ENCODE measurements around the gene LIMK2.

DNA sequence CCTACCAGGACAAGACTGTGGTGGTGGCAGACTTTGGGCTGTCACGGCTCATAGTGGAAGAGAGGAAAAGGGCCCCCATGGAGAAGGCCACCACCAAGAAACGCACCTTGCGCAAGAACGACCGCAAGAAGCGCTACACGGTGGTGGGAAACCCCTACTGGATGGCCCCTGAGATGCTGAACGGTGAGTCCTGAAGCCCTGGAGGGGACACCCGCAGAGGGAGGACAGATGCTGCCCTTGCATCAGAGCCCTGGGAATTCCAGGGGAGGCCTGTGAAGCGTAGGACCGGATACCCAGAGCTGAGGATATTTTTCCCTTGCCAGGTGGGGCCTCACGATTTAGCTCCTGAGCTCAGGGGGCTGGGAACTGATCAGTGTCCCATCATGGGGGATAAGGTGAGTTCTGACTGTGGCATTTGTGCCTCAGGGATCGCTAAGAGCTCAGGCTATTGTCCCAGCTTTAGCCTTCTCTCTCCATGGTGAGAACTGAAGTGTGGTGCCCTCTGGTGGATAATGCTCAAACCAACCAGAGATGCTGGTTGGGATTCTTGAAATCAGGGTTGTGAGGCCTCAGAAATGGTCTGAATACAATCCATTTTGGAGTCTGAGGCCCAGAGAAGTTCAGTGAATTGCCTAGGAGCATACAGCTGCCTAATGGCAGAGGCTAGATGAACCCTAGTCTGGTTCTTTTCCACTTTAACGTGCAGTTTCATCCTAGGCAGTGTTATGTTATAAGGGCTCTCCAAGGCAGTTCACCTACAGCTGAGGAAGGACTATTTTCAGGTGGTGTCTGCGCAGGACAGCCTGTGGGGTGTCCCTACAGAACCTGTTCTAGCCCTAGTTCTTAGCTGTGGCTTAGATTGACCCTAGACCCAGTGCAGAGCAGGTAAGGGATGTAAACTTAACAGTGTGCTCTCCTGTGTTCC lies 60.7 kb downstream of the LIMK2 start:
- TF ChIP-seq, protein P1, sequence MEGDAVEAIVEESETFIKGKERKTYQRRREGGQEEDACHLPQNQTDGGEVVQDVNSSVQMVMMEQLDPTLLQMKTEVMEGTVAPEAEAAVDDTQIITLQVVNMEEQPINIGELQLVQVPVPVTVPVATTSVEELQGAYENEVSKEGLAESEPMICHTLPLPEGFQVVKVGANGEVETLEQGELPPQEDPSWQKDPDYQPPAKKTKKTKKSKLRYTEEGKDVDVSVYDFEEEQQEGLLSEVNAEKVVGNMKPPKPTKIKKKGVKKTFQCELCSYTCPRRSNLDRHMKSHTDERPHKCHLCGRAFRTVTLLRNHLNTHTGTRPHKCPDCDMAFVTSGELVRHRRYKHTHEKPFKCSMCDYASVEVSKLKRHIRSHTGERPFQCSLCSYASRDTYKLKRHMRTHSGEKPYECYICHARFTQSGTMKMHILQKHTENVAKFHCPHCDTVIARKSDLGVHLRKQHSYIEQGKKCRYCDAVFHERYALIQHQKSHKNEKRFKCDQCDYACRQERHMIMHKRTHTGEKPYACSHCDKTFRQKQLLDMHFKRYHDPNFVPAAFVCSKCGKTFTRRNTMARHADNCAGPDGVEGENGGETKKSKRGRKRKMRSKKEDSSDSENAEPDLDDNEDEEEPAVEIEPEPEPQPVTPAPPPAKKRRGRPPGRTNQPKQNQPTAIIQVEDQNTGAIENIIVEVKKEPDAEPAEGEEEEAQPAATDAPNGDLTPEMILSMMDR (conservative IDR thresholded peaks at IDR 0.05), result peak; percentile 88
- no peak for TF ChIP-seq EZH2 (IDR thresholded peaks at IDR 0.05; ENCODE audit: low read depth)
